Skeletal muscle satellite cell (primary cell): ENCODE results near the gene IPO11.
"Not testable (repeated sequence)": the region's sequence is repeated elsewhere in the genome, so short reads cannot be mapped to it uniquely, and the experiment has no call there.

Experiments
- H3K27me3 ChIP-seq: 2 replicates; pipeline ENCODE4 v1.7.0; 2013; ENCODE audit warnings: low read length; ENCODE audit not compliant: control insufficient read depth, insufficient read depth
- H3K36me3 ChIP-seq: 2 replicates; pipeline ENCODE4 v1.7.0; 2013; ENCODE audit warnings: mild to moderate bottlenecking, control low read depth, low read length; ENCODE audit not compliant: insufficient read depth
- H3K4me1 ChIP-seq: 2 replicates; pipeline ENCODE4 v1.7.0; 2013; ENCODE audit warnings: low read length; ENCODE audit not compliant: control insufficient read depth, insufficient read depth
- H3K4me2 ChIP-seq: 2 replicates; pipeline ENCODE4 v1.7.0; 2013; ENCODE audit warnings: mild to moderate bottlenecking, low read length
- H3K4me3 ChIP-seq: 2 replicates; pipeline ENCODE4 v1.7.0; 2013; ENCODE audit warnings: low read length
- H3K9ac ChIP-seq: 2 replicates; pipeline ENCODE4 v1.7.0; 2013; ENCODE audit warnings: mild to moderate bottlenecking, low read depth, low read length, moderate library complexity
- H3K9me3 ChIP-seq: replicated peaks from 2 replicates; pipeline ENCODE4 v1.7.0; 2013; ENCODE audit warnings: mild to moderate bottlenecking, control low read depth, low read length

The IPO11 gene

GRCh38 chr5:62607615-62608014 lies 195.1 kb downstream of the IPO11 start:
- Histone ChIP-seq H3K9ac (no peak overlapping the region), H3K27me3 (no peaks in the 10 kb centered on the region), H3K4me2 (no peak overlapping the region), H3K36me3 (peaks cover 5% of the 10 kb centered on the region), H3K9me3 (no peaks in the 10 kb centered on the region), H3K4me3 (no peak overlapping the region), H3K4me1 (no peaks in the 10 kb centered on the region)

DNA sequence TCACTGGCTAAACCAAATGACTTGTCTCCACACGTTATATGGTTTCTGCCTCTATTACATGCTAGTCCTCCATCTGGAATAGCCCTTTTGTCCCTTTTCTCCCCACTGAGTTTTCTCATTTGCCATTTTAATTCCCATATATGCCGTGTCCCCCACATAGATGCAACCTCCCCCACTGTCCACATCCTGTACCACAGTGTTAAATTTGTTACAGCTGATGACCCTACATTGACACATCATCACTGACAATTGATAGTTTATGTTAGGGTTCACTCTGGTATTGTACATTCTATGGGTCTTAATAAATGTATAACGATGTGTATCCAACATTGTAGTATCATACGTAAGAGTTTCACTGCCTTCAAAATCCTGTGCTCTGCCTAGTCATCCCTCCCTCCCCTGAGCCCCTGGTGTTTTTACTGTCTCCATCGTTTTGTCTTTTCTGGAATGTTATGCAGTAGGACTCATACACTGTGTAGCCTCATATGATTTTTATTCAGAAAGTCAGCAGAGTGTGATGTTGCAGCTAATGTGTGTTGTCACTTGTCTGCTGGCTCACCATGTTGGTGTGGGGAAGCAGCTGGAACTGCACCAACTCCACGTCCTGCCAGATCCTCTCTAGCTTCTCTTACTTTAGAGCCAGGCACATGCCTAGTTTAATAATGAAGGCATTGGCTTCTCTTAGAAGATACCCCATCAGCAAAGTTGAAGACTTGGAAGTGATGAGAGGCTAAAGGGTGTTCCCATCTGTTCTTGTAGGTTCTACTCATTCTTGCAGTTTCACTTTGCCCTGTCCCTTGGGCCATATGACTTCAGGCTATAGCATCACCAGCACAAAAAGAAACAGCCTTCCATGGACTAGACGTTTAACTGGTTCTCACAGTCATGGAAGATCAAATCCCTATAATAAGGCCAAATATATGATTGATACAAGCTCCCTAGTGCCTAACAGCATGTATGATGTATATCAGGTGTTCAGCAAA lies 196.3 kb downstream of the IPO11 start:
- H3K4me1 ChIP-seq, result no peaks in the 10 kb centered on the region
- no peak overlapping the region for H3K9ac ChIP-seq
- H3K36me3 ChIP-seq, result peaks cover 5% of the 10 kb centered on the region
- no peak overlapping the region for H3K4me2 ChIP-seq
- H3K4me3 ChIP-seq, result no peak overlapping the region
- H3K9me3 ChIP-seq, result no peaks in the 10 kb centered on the region
- no peaks in the 10 kb centered on the region for H3K27me3 ChIP-seq

GRCh38 chr5:62614355-62614754 lies 201.8 kb downstream of the IPO11 start:
- no peak overlapping the region for H3K9ac ChIP-seq
- no peak overlapping the region for H3K4me2 ChIP-seq
- H3K36me3 ChIP-seq, result peaks cover 2% of the 10 kb centered on the region
- no peaks in the 10 kb centered on the region for H3K9me3 ChIP-seq
- no peaks in the 10 kb centered on the region for H3K4me1 ChIP-seq
- H3K4me3 ChIP-seq, result no peak overlapping the region
- H3K27me3 ChIP-seq, result no peaks in the 10 kb centered on the region

DNA sequence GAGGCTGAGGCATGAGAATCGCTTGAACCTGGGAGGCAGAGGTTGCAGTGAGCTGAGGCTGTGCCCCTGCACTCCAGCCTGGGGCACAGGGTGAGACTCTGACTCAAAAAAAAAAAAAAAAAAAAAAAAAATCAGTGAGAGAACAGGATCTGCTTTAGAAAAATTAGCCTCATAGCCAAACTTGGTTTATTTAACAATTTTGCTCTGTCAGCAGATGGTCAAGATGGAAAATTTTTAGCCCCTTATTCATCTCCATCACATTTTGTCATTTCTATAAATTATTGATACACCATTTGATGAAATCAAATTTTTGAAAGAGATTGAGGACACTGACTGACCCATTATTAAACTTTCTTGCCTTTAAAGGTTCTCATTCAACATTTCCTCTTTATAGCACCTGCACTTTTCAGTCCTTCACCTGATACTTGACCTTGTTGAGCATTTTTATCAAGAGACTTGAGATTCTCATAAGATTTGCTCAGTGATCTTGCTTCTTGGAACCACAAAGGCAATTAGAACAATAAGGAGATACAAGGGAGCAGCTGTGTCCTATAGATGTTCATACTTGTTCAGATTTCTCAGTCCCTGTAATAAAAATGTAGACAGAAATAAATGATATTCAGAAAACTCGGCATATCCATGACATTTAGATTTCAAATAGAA lies 204.2 kb downstream of the IPO11 start:
- Histone ChIP-seq H3K9me3 (no peaks in the 10 kb centered on the region), H3K4me1 (no peaks in the 10 kb centered on the region), H3K4me2 (no peak overlapping the region), H3K9ac (no peak overlapping the region), H3K27me3 (no peaks in the 10 kb centered on the region), H3K4me3 (no peak overlapping the region), H3K36me3 (no peaks in the 10 kb centered on the region)

DNA sequence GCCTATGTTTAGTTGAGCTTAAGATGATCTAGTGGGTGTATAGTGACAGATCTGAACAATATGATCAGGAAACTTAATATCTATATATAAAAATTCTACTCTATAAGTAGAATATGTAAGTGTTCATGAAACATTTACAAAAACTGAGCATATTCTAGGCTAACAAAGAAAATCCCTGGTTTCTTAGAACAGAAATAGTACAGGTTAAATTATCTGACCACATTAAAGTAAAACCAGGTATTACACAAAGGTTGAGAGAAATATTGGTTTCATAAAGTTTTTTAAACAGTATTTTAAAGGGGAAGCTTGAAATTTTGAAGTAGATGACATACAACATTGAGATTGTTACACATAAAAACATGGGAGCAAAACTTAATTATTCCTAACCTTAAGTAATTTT lies 205.4 kb downstream of the IPO11 start:
- Histone ChIP-seq H3K4me2 (no peak overlapping the region), H3K36me3 (no peaks in the 10 kb centered on the region), H3K4me1 (no peaks in the 10 kb centered on the region), H3K9ac (no peak overlapping the region), H3K9me3 (no peaks in the 10 kb centered on the region), H3K27me3 (no peaks in the 10 kb centered on the region), H3K4me3 (no peak overlapping the region)

GRCh38 chr5:62620761-62621160 lies 208.2 kb downstream of the IPO11 start:
- no peaks in the 10 kb centered on the region for H3K36me3 ChIP-seq
- H3K9ac ChIP-seq, result no peak overlapping the region
- H3K27me3 ChIP-seq, result no peaks in the 10 kb centered on the region
- no peak overlapping the region for H3K4me2 ChIP-seq
- H3K4me3 ChIP-seq, result no peak overlapping the region
- no peaks in the 10 kb centered on the region for H3K4me1 ChIP-seq
- H3K9me3 ChIP-seq, result no peaks in the 10 kb centered on the region

- H3K36me3 ChIP-seq, result no peaks in the 10 kb centered on the region
- H3K9me3 ChIP-seq, result no peaks in the 10 kb centered on the region
- no peak overlapping the region for H3K4me3 ChIP-seq
- H3K4me2 ChIP-seq, result no peak overlapping the region
- H3K27me3 ChIP-seq, result no peaks in the 10 kb centered on the region
- no peak overlapping the region for H3K9ac ChIP-seq
- H3K4me1 ChIP-seq, result no peaks in the 10 kb centered on the region
Measured at GRCh38 chr5:62621280-62621679, 208.7 kb downstream of the IPO11 start.

GRCh38 chr5:62623271-62623670 lies 210.7 kb downstream of the IPO11 start:
- Histone ChIP-seq H3K36me3 (no peaks in the 10 kb centered on the region), H3K9me3 (no peaks in the 10 kb centered on the region), H3K4me3 (no peak overlapping the region), H3K4me2 (no peak overlapping the region), H3K27me3 (no peaks in the 10 kb centered on the region), H3K4me1 (no peaks in the 10 kb centered on the region), H3K9ac (no peak overlapping the region)

GRCh38 chr5:62624436-62624835 lies 211.9 kb downstream of the IPO11 start:
- H3K4me2 ChIP-seq, H3K4me1 ChIP-seq, H3K9ac ChIP-seq, H3K4me3 ChIP-seq, H3K36me3 ChIP-seq, H3K9me3 ChIP-seq, H3K27me3 ChIP-seq: not testable (repeated sequence)

GRCh38 chr5:62626534-62626933 lies 214.0 kb downstream of the IPO11 start:
- H3K36me3 ChIP-seq, result no peaks in the 10 kb centered on the region
- H3K27me3 ChIP-seq, result no peaks in the 10 kb centered on the region
- no peak overlapping the region for H3K4me2 ChIP-seq
- no peaks in the 10 kb centered on the region for H3K9me3 ChIP-seq
- no peaks in the 10 kb centered on the region for H3K4me1 ChIP-seq
- no peak overlapping the region for H3K4me3 ChIP-seq
- no peak overlapping the region for H3K9ac ChIP-seq

DNA sequence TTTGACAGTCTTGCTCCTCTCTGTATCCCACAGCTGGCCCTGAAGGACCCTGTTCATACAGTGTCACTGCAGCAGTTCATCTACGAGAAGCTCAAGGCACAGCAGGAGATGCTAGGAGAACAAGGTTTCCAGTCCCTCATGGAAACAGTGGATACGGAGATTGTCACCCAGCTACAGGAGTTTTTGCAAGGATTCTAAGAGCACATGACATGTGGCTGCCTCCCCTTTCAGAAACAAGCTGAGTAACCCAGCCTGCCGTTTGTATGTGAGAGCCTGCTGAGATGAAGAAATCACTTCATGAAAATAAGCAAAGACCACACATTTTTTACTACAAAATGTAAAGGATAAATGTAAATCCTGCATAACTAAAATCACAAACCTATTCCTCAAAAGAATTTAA lies 214.6 kb downstream of the IPO11 start:
- Histone ChIP-seq H3K4me2 (no peak overlapping the region), H3K4me3 (no peak overlapping the region), H3K9ac (no peak overlapping the region), H3K27me3 (no peaks in the 10 kb centered on the region), H3K36me3 (no peaks in the 10 kb centered on the region), H3K4me1 (no peaks in the 10 kb centered on the region), H3K9me3 (no peaks in the 10 kb centered on the region)

GRCh38 chr5:62627901-62628300 lies 215.3 kb downstream of the IPO11 start:
- Histone ChIP-seq H3K9me3 (no peaks in the 10 kb centered on the region), H3K9ac (no peak overlapping the region), H3K4me3 (no peak overlapping the region), H3K4me1 (no peaks in the 10 kb centered on the region), H3K36me3 (no peaks in the 10 kb centered on the region), H3K4me2 (no peak overlapping the region), H3K27me3 (no peaks in the 10 kb centered on the region)
